ENCODE measurements around the gene CAPN14.

The CAPN14 gene

GRCh38 chr2:31223749-31224148 lies 6.4 kb upstream of the CAPN14 start:
- H3K9me3 ChIP-seq (ENCODE audit: control insufficient read depth, insufficient read depth, low read length) = no peaks in the 10 kb centered on the region
- H3K9ac ChIP-seq (ENCODE audit: low read depth, low read length) = no peak overlapping the region
- H3K4me1 ChIP-seq (ENCODE audit: insufficient read depth, low read length) = no peaks in the 10 kb centered on the region
- H3K36me3 ChIP-seq (ENCODE audit: insufficient read depth, low read length) = no peaks in the 10 kb centered on the region

GRCh38 chr2:31223026-31223425 lies 5.7 kb upstream of the CAPN14 start:
- H3K9ac ChIP-seq (ENCODE audit: low read depth, low read length) = no peak overlapping the region

GRCh38 chr2:31222071-31222470 lies 4.8 kb upstream of the CAPN14 start:
- no peaks in the 10 kb centered on the region for H3K9me3 ChIP-seq (ENCODE audit: control insufficient read depth, insufficient read depth, low read length)
- H3K9ac ChIP-seq (ENCODE audit: low read depth, low read length) = no peak overlapping the region
- no peaks in the 10 kb centered on the region for H3K36me3 ChIP-seq (ENCODE audit: insufficient read depth, low read length)
- H3K4me1 ChIP-seq (ENCODE audit: insufficient read depth, low read length) = no peaks in the 10 kb centered on the region

More at GRCh38 chr2:31223026-31223425, 5.7 kb upstream of the CAPN14 start:
- Histone ChIP-seq H3K9me3 (ENCODE audit: control insufficient read depth, insufficient read depth, low read length) (no peaks in the 10 kb centered on the region), H3K36me3 (ENCODE audit: insufficient read depth, low read length) (no peaks in the 10 kb centered on the region), H3K4me1 (ENCODE audit: insufficient read depth, low read length) (no peaks in the 10 kb centered on the region)

- H3K9ac ChIP-seq (ENCODE audit: low read depth, low read length) = no peak overlapping the region
- H3K9me3 ChIP-seq (ENCODE audit: control insufficient read depth, insufficient read depth, low read length) = no peaks in the 10 kb centered on the region
- H3K4me1 ChIP-seq (ENCODE audit: insufficient read depth, low read length) = no peaks in the 10 kb centered on the region
- no peaks in the 10 kb centered on the region for H3K36me3 ChIP-seq (ENCODE audit: insufficient read depth, low read length)
Observed at GRCh38 chr2:31221544-31221943, 4.2 kb upstream of the CAPN14 start.

GRCh38 chr2:31219131-31219969 lies 2.0 kb upstream of the CAPN14 start:
- H3K9ac ChIP-seq (ENCODE audit: low read depth, low read length) = no peak overlapping the region

GRCh38 chr2:31216734-31217133 lies 581 bp downstream of the CAPN14 start:
- no peaks in the 10 kb centered on the region for H3K9me3 ChIP-seq (ENCODE audit: control insufficient read depth, insufficient read depth, low read length)
- H3K4me1 ChIP-seq (ENCODE audit: insufficient read depth, low read length) = peaks cover 7% of the 10 kb centered on the region; the same call in 1 of the 2 replicates
- H3K9ac ChIP-seq (ENCODE audit: low read depth, low read length) = no peak overlapping the region
- H3K36me3 ChIP-seq (ENCODE audit: insufficient read depth, low read length) = no peaks in the 10 kb centered on the region

More at GRCh38 chr2:31219131-31219969, 2.0 kb upstream of the CAPN14 start:
- H3K36me3 ChIP-seq (ENCODE audit: insufficient read depth, low read length) = no peaks in the 10 kb centered on the region
- H3K4me1 ChIP-seq (ENCODE audit: insufficient read depth, low read length) = no peaks in the 10 kb centered on the region
- H3K9me3 ChIP-seq (ENCODE audit: control insufficient read depth, insufficient read depth, low read length) = no peaks in the 10 kb centered on the region

GRCh38 chr2:31214444-31214915 lies 2.8 kb downstream of the CAPN14 start:
- H3K4me1 ChIP-seq (ENCODE audit: insufficient read depth, low read length) = peaks cover 7% of the 10 kb centered on the region; the same call in 1 of the 2 replicates
- no peak overlapping the region for H3K9ac ChIP-seq (ENCODE audit: low read depth, low read length)
- H3K36me3 ChIP-seq (ENCODE audit: insufficient read depth, low read length) = no peaks in the 10 kb centered on the region
- no peaks in the 10 kb centered on the region for H3K9me3 ChIP-seq (ENCODE audit: control insufficient read depth, insufficient read depth, low read length)

- Histone ChIP-seq H3K9me3 (ENCODE audit: control insufficient read depth, insufficient read depth, low read length) (no peaks in the 10 kb centered on the region), H3K9ac (ENCODE audit: low read depth, low read length) (no peak overlapping the region), H3K36me3 (ENCODE audit: insufficient read depth, low read length) (no peaks in the 10 kb centered on the region), H3K4me1 (ENCODE audit: insufficient read depth, low read length) (peaks cover 7% of the 10 kb centered on the region; the same call in 1 of the 2 replicates)
Observed at GRCh38 chr2:31213601-31214443, 3.5 kb downstream of the CAPN14 start.

GRCh38 chr2:31212659-31213600 lies 4.4 kb downstream of the CAPN14 start:
- Histone ChIP-seq H3K9me3 (ENCODE audit: control insufficient read depth, insufficient read depth, low read length) (no peaks in the 10 kb centered on the region), H3K9ac (ENCODE audit: low read depth, low read length) (no peak overlapping the region), H3K36me3 (ENCODE audit: insufficient read depth, low read length) (no peaks in the 10 kb centered on the region), H3K4me1 (ENCODE audit: insufficient read depth, low read length) (peaks cover 10% of the 10 kb centered on the region)

- Histone ChIP-seq H3K36me3 (ENCODE audit: insufficient read depth, low read length) (no peaks in the 10 kb centered on the region), H3K9me3 (ENCODE audit: control insufficient read depth, insufficient read depth, low read length) (no peaks in the 10 kb centered on the region), H3K9ac (ENCODE audit: low read depth, low read length) (no peak overlapping the region), H3K4me1 (ENCODE audit: insufficient read depth, low read length) (peaks cover 8% of the 10 kb centered on the region)
Observed at GRCh38 chr2:31208240-31208639, 9.1 kb downstream of the CAPN14 start.

- H3K36me3 ChIP-seq (ENCODE audit: insufficient read depth, low read length) = no peaks in the 10 kb centered on the region
- H3K9ac ChIP-seq (ENCODE audit: low read depth, low read length) = no peak overlapping the region
- H3K4me1 ChIP-seq (ENCODE audit: insufficient read depth, low read length) = peaks cover 4% of the 10 kb centered on the region
- no peaks in the 10 kb centered on the region for H3K9me3 ChIP-seq (ENCODE audit: control insufficient read depth, insufficient read depth, low read length)
Observed at GRCh38 chr2:31207790-31208189, 9.5 kb downstream of the CAPN14 start.

GRCh38 chr2:31205613-31206012 lies 11.7 kb downstream of the CAPN14 start:
- Histone ChIP-seq H3K9me3 (ENCODE audit: control insufficient read depth, insufficient read depth, low read length) (no peaks in the 10 kb centered on the region), H3K36me3 (ENCODE audit: insufficient read depth, low read length) (no peaks in the 10 kb centered on the region), H3K9ac (ENCODE audit: low read depth, low read length) (no peak overlapping the region), H3K4me1 (ENCODE audit: insufficient read depth, low read length) (peaks cover 3% of the 10 kb centered on the region; the same call in 1 of the 2 replicates)

- H3K9me3 ChIP-seq (ENCODE audit: control insufficient read depth, insufficient read depth, low read length) = no peaks in the 10 kb centered on the region
- H3K9ac ChIP-seq (ENCODE audit: low read depth, low read length) = no peak overlapping the region
- no peaks in the 10 kb centered on the region for H3K36me3 ChIP-seq (ENCODE audit: insufficient read depth, low read length)
Observed at GRCh38 chr2:31205186-31205585, 12.1 kb downstream of the CAPN14 start.

GRCh38 chr2:31204783-31205182 lies 12.5 kb downstream of the CAPN14 start:
- H3K36me3 ChIP-seq (ENCODE audit: insufficient read depth, low read length) = no peaks in the 10 kb centered on the region
- no peak overlapping the region for H3K9ac ChIP-seq (ENCODE audit: low read depth, low read length)
- no peaks in the 10 kb centered on the region for H3K9me3 ChIP-seq (ENCODE audit: control insufficient read depth, insufficient read depth, low read length)
- H3K4me1 ChIP-seq (ENCODE audit: insufficient read depth, low read length) = peaks cover 3% of the 10 kb centered on the region; the same call in 1 of the 2 replicates

More at GRCh38 chr2:31205186-31205585, 12.1 kb downstream of the CAPN14 start:
- peaks cover 3% of the 10 kb centered on the region; the same call in 1 of the 2 replicates for H3K4me1 ChIP-seq (ENCODE audit: insufficient read depth, low read length)

Data from ES-I3 (cell line).